ENCODE measurements around the gene HAO2. TPM values are rescaled to one million over a fixed set of nuclear protein-coding genes. Genes with fewer than 3 reads are reported as not detected.

Gene HAO2
- total RNA-seq, 1 experiment from 2014 or later = not detected

DNA sequence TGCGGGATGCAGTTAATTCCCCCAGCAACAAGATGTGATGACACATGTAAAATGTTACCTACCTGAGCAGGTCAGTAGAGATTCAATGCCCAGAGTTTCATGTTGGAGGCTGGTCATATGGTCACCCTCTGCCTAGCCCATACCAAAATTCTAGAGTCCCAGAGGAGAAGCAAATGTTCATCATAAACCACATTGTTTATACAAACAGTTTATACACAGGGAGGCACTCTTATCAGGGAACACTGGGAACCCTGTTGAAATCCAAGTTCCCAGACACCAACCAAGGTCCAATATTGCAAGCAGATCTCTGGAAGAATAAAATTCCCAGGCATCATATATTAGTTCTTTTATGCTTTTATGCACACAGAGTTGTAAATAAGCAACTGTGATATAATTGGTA, 10.5 kb downstream of the HAO2 start:
- DNase-seq (ENCODE audit: low spot score) = no peak

DNA sequence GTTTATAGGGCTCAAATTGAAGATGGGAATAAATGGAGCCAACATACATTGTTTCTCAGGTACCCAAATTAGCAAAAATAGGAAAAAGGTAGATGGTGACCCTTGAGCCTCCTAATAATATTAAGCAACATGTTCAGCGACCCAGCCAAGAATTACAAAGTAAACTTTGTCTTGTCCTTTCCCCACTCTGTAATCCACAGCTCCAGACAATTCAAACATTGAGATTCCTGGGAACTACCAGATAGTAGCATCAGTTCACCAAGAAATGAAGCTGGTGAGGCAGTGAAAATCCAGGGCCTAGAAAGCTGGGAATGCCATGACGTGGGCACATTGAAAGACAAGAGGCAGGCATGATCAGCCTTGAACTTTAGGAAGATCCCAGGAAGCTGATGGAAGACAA, 11.7 kb downstream of the HAO2 start:
- no peak for DNase-seq (ENCODE audit: low spot score)

DNA sequence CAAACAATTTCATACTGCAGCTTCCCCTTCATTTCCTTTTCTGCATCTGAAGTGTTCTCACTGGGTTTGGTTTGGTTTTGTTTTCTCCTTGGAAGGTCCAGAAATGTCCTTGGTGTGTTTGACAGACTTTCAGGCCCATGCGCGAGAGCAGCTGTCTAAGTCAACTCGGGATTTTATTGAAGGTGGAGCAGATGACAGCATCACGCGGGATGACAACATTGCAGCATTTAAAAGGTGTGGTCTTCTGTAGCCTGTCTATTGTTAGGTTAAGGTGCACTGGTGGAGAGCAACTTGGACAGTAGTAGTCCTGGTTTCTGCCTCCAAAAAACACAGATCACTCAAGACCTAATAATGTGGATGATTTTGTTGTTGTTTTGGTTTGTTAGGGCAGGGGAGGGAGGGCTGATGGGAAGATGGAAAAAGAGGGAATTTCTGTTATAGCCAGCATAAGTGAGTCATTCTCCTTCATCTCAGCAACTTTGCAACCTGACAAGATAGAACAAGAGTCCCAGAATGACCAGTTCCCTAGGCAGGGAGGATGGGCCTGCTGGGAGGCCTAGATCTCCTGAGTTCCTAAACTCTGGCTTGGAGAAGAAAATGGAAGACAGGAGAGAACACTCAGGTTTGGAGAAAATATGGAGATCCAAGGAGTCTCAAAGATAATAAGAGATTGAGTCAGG, 12.5 kb downstream of the HAO2 start:
- no peak for DNase-seq (ENCODE audit: low spot score)

DNA sequence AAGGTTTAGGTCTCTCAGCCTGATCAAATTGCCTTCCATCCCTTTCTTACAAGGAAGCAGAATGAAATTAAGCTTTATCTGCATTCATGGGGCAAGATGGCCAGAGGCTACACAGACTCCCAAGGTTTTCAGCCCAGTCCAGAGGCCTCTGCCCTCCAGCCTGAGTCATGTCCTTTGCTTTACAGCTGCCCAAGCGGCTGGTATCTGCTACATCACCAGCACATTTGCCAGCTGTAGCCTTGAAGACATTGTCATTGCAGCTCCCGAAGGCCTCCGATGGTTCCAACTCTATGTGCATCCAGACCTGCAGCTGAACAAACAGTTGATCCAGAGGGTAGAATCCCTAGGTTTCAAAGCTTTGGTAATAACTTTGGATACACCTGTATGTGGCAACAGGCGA, 16.0 kb downstream of the HAO2 start:
- DNase-seq (ENCODE audit: low spot score) = no peak

DNA sequence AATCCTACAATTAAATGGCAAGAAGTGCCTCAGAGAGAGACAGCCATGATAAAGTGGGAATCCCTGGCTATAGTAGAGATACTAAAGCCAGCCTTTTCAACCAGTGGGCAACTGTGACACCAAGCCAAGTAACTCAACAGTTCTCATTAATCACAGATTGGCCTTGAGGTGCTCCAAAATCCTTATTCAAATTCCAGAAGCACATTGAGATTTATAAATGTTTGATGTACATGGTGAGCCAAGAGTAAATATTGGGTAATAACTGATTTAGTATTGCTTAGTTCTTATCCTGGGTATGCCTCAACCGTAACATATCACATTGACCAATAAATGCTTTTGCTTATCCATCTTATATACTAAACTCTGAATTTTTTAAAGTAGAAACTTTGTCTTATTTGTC, 17.1 kb downstream of the HAO2 start:
- no peak for DNase-seq (ENCODE audit: low spot score)

DNA sequence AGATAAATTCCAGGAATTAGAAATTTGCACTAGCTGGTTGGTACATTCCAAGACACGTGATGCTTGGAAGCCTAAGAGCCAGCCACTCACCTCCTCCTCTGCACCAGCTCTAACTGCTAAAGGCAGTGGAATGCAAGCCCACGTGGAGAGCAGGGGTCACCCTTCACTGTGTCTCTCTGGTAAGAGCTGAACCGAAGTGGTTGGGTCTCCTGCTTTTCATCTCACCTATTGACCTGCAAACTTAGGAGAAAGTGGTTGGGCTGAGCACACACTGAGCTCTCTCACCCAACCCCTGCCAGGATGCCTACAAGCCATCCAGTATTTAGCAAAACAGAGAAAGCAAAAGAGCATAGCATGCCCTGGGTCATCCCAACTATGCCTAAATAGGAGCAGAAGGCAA, 19.3 kb downstream of the HAO2 start:
- no peak for DNase-seq (ENCODE audit: low spot score)

DNA sequence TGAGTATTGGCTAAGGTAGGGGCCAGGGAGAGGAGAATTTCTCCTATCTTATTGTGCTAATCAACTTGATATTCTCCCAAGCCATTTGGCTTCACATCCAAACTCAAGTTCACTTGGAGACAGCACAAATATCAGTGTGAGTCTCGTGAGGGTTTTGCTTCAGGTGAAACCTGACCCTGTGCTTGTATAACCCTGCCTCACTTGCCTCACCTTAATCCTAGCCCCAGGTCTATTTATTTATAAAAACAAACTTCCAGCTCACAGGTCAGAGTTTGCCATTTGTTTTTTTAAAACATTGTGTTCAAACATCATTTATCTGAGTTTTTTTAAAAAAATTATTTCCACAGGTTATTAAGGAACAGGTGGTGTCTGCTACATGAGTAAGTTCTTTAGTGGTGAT, 19.9 kb downstream of the HAO2 start:
- DNase-seq (ENCODE audit: low spot score) = no peak

DNA sequence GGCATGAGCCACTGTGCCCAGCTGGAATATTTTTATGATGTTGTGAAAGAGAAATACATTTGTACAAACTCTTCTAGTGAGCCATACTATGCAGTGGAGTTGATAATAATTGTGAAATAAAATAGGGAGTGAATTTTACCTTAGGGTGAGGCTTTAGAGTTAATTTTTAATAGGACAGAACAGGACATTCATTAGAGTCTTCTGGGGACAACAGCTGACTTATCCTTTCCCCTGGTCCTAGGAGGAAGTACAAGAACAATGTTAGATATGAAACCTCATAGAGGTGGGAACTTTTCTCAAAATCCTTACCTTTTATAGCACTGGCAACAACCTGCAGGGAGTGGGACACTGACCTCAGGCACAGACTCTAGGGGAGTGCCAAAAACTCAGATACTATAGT, 21.9 kb downstream of the HAO2 start:
- no peak for DNase-seq (ENCODE audit: low spot score)

DNA sequence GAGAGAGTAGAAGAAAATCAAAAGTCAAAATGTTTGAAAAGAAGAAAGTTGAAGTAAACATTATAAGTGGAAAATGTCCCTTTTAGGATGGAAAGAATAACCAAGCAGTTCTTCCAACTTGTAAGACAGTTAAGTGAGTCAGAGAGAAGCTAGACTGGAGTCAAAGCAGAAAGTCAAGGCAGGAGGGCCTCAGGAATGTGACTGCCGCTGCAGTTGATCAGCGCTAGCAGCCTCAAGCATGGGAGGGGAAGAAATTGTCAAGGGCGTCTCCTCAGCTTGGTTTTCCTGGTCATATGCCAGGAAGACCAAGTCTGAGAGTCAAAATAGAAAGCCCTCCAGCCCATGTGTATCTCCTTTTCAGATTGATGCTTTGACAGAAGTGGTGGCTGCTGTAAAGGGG, 23.2 kb downstream of the HAO2 start:
- no peak for DNase-seq (ENCODE audit: low spot score)

DNA sequence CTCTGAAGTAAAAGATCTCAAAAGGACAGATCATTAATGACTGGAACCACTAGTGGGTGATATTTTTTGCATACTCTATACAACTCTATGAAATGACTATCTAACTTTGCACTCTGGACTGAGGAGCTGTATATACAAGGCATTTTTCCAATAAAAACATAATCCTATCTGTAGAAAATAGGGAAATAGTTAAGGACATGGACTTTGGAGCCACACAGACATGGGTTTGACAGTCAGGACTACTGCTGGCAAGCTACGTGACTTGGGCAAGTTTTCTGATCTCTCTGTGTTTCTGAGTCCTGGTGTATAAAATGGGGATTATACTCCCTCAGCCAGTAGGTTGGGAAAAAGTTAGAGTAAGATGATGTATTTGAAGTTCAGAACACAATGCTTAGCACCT, 25.5 kb downstream of the HAO2 start:
- no peak for DNase-seq (ENCODE audit: low spot score)

DNA sequence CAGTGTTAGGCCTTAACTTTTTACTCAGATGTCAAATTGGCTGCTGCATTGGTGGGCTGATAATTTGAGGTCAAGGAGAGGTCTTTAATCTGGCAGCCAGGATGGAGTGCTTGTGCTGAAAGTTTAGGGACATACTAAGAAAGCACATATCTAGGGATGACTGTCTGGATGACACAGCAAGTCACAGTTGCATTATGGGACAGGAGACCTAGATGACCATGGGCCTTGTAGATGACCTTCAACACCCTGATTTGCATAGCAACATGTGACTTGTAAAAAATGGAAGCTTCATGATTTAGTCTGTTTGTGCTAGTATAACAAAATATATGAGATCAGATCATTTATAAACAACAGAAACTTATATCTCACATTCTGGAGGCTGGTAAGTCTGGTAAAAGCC, 28.4 kb downstream of the HAO2 start:
- DNase-seq (ENCODE audit: low spot score) = no peak

DNA sequence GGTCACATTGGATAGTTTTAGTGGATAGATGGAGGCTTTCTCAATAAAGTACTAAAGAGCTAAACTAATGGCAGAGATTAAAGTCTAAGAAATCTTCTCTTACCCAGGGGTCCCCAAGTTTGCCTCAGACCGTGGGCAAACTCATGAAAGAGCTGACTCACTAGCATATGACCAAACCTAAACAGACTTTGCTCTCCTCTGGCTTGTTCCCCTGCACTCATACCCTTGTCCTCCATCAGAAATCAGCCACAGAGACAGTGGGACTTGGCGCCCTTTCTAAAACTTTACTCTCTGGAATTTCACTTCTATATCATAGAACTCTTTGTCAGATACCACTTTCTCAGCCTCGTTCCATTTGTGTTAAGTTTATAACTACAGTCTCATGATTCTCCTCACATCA, 29.4 kb downstream of the HAO2 start:
- DNase-seq (ENCODE audit: low spot score) = no peak

DNA sequence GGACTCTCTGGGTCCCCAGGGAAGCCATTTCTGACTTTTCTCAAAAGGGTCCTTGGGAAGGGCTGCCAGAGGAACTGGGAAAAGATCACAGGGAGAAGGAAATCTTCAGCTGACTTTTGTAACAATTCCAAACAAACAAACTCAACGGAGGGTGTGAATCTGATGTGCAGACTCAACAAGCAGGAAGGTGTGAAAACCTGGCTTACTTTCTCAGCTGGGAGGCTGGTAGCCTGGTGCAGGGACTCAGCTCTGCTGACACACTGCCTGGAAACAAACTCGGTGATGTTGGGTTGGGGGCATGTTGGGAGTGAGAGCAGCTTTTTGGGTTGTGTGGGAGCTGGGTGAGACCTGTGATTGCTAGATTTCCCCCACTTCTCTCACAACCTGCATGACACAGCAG, 36.2 kb downstream of the HAO2 start:
- DNase-seq (ENCODE audit: low spot score) = no peak

DNA sequence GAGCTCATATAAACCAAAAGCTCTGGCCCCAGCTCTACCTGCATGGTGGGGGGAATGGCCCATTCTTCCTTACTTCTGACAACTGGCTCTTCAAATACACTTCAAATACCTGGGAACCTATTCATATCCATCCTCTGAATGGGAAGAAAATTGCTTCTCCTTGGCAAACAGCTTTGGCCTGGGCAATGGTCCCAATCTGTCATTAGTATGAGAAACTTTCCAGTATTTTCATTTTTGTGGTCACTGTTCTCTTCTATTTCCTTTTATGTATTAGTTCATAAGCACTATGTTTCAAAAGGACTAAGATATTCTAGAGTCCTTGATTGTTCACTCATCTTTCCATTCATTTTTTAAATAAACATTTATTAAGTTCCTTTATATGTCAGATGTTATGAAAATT, 41.1 kb downstream of the HAO2 start:
- no peak for DNase-seq (ENCODE audit: low spot score)

DNA sequence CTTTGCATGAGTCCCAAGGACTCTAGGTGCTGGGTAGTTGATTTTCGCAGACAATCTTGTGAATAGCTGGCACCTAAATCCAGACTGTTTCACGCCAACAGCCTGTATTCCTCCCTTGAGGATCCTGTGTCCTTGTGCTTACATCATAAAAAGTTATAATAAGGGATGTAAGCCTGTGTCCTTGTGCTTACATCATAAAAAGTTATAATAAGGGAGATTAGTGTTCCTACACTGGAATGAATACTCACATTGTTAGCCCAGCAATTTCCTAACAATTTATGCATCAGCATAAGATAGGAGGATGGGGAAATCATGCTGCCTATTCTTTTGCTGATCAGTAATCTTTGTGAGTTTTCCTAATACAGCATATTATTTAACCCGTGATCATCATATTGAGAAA, 42.4 kb downstream of the HAO2 start:
- DNase-seq (ENCODE audit: low spot score) = no peak

DNA sequence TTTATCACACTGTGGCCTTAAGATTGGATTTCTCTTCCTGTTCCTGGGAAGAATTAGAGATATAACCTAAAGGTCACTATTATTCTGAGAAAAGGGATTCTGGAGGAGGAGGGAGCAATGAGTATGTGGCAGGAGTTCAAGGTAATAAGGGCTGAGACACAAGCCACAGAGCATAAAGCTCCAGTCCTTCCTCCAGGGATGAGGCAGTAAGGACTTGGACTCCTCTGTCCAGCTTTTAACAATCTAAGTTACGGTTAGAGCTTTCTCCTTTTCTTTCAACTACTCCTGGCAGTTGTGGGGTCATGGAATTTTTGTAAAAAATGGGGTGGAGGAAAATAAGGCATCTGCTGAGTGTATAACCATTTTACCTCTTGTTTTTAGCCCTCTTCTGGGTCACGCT, 46.4 kb downstream of the HAO2 start, which contains the start of gene HSD3B2:
TSS of gene HSD3B2 (plus strand) at position 201 of the 400 bp plus-strand sequence. CDS start 270 bp downstream, outside the sequence.
- DNase-seq (ENCODE audit: low spot score) = no peak

DNA sequence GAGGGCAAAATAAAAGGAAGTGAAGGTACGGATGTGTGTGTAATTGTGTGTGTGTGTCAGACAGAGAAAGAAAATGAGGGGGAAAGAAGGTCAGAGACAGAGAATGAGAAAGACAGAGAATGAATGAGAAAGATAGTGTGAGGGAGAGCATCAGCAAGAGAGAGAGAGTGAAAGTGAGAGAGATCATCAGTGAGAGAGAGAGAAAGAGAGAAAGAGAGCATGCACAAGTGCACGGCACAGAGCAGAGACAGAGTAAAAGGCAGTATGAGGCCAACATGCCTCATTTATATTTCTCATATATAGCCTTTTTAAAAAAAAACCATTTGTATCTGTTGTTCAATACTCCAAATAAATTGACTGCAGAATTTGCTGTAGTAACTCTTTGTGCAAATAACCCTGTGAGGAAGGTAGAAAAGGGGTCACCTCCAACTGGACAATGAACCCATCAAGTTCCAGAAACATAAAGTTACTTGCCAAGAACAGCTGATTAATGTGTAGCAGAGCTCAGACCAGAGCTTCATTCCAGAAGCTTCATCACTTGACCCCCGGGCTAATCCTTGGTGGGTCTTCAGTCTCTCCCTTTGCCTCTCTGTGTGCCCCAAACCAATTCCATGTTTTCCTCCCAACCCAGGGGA, 47.5 kb downstream of the HAO2 start:
- no peak for DNase-seq (ENCODE audit: low spot score)

DNA sequence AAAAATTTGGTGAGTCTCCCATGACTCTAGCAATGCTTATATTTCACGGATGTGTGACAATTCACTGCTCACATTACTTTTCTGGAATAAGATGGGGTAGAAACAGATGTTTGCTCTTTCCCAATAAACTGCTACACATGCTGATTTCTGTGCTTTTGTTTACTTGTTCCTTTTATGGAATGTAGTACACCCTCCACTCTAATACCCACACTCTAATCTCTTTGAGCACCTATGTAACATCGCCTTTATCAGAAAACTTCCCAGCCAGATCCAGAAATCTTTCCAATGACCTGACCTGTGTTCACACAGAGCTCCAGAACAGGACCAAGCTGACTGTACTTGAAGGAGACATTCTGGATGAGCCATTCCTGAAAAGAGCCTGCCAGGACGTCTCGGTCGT, 50.5 kb downstream of the HAO2 start:
- DNase-seq (ENCODE audit: low spot score) = no peak

DNA sequence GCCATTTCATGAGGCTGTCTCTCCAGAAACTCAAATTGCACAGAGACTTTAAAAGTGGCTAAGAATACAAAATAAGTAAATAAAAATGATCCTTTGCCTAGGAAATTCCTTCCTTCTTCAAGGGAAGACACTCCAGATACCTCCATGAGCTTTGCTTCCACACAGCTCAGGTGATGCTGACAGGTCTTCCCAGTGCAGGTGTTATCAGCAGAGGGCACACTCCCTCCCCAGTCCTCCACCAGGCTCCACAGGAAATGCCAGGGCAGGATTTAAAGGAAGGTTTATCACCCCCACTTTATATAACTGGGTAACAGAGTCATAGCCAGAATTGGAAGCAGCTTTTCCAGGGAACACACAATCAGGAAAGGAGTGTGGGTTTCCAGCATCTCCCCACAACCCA, 52.1 kb downstream of the HAO2 start:
- no peak for DNase-seq (ENCODE audit: low spot score)

DNA sequence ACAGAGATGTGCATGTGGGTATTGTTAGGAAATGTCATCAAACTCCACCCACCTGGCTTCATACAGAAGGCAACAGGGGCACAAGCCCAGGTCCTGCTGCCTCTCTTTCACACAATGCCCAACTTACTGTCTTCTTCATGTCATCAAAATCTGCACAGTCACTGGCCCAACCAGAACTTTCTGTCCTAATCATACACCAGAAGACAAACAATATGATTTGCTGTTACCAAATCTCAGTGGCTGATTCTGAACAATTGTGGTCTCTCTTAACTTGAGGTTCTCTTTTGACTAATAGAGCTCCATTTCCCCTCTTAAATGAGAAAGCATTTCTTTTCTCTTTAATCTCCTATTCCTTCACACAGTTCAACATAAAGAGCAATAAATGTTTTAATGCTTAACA, 54.0 kb downstream of the HAO2 start:
- no peak for DNase-seq (ENCODE audit: low spot score)

DNA sequence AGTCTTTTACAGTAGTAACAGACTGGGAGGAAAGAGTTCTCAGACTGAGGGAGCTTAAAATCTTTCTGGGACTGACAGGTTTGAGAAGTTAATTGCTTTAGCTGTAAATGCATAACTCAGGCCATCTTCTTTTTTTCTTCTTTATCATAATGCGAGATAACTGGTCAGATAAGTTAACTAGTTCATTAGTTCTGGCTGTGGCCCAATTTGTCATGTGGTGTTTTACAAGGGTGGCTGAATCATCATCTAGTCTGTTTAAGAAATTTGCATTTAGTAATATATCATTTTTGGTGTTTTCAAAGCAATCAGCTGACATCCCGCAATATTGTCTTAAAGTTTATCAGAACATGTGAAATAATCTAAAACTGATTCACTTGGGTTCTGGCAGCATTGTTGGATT, 60.4 kb downstream of the HAO2 start:
- no peak for DNase-seq (ENCODE audit: low spot score)

DNA sequence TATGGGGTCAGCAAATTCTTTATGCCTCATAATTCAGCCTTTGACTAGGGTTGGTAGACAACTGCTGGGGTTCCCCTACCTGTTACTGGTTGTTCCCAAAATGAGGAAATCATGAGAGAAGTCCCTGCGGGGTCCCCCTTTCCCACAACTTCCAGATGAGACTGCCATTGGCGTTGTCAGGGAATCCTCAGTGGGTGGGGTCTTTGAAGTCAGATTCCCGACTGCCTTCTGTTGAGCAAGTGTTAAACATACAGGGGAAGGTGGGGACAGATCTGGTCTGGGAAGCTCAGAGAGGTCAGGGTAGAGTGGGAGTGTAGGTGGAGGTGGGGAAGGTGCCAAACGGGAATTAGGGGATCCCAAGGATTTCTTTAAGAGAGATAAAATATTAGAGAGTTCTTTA, 61.1 kb downstream of the HAO2 start:
- no peak for DNase-seq (ENCODE audit: low spot score)

DNA sequence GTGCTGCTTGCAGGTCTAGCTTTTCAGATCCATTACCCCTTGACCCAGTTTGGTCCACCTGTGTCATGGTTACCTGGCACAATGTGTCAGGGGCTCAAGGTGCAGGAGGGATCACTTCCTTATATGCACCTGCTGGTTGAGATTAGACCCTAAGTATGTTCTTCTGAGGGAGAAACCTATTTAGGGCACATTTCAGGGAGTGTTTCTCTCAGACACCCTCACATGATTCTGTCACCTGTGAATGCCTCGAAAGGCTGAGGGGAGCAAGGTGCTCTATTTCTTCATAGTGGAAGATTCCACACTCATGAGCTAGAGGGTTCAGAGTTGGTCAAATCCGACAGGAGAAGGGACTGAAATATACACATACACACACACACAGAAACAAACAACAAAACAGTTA, 61.9 kb downstream of the HAO2 start:
- DNase-seq (ENCODE audit: low spot score) = no peak

DNA sequence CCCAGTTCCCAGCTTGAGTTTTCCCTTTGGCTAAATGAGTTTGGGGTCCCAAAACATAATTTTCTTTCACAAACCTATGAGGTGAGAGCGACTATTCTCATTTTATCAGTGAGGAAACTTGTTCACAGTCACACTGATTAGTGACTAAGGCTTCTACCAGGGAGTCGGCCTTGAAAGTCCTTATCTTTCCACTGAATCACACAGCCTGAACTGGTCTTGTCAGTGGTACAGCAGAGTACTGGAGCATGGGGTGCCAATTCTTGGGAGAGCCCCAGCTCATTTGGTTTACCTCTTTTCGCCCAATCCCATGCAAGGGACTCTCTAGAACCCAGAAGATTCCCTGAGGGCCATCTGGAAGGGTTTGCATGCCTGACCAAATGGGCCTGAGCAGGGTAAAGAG, 63.3 kb downstream of the HAO2 start:
- DNase-seq (ENCODE audit: low spot score) = no peak
